Spleen (tissue), 7 donors: ENCODE data around the gene TLR2.

Source experiments
- CTCF ChIP-seq, 11 experiments: fragments of 200-600 bp in 7 of 11; fragments of 450-650 bp in 4 of 11; sonication (generic) in 4 of 11; IDR thresholded peaks in 8 of 11; conservative IDR thresholded peaks in 3 of 11; 1 replicate in 7 of 11; 2 replicates in 4 of 11; pipeline versions ENCODE4 v1.4.0 to v1.8.0; 2016 to 2021; ENCODE audit warnings: antibody characterized with exemption in 11 of 11, inconsistent platforms in 4 of 11, mild to moderate bottlenecking in 1 of 11
- POLR2AphosphoS5 ChIP-seq, 3 donors: sonication (generic); formaldehyde crosslinking; IDR thresholded peaks; one replicate each; pipeline ENCODE4 v1.5.1; 2017; ENCODE audit warnings: antibody characterized with exemption in 3 of 3
- donor health status: DM: no; HTN: no; CAD: no; lungs with moderate emphysema.
- donor health status: DM: no; HTN: no; CAD: no.
- donor health status: DM: no; HTN: no; CAD: no.

- TF ChIP-seq CTCF (IDR thresholded peaks at IDR 0.05 in 8 of 11, conservative IDR thresholded peaks at IDR 0.05 in 3 of 11) (no peak), POLR2AphosphoS5 (IDR thresholded peaks at IDR 0.05) (no peak)
These were observed 41.7 kb downstream of the TLR2 start for GRCh38 chr4:153725831-153726154.
